Stimulated activated CD8-positive, alpha-beta memory T cell treated with anti-CD3 and anti-CD28 coated beads, Interleukin-7, amount 100 ng/mL, for 4 hours (primary cell): ENCODE results near the gene ADCY9.
"Not testable (repeated sequence)": the region's sequence is repeated elsewhere in the genome, so short reads cannot be mapped to it uniquely, and the experiment has no call there.

Source experiments
- DNase-seq, 2 donors: peaks; one replicate each; pipeline ENCODE4 v3.0.0-alpha.2; 2020; ENCODE audit warnings: low read depth in 2 of 2

ADCY9 gene

DNA sequence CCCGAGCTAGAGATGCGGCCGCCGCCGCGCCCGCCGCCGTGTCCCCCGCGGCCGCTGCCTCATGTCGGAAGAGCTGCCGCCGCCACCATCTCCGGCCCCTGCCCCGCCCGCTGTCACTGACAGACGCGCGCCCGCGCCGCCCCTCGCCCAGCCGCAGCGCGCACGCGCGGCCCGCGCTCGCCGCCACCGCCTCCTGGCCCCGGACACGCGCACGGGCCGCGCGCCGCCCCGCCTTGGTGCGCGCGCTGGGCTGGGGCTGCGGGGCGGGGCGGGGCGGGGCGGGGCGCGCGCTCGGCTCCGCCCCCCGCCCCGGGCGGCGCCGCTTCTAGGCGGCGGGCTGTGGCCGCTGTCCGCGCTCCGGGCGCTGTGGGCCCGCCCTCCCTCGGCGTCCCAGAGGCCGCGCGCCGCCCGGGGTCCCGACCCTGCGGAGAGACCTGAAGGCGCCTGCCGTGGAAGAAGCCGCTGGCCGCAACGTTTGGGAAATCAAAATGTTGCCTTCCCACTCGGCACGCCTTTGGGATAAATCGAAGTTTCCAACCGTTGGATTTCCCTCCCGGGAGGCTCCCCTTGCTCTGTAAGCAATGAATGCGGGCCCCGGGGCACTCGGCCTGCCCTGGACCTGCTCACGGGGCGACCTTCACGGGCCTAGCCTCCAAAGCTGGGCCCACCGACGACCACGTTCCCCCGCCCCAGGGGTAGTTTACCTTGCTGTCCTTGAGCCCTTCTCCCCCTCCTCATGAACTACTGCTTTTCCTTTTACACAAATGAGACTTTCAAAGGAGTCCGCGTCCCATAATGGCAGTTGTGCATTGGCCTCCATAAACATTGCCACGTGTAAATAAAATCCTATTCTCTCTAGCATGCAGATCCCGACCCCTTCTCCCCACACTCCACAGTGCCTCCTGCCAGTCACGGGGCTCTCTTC lies at the start of gene ADCY9:
Gene ADCY9 (minus strand): TSS at position 118 of the 925 bp plus-strand sequence. CDS start 1,000 bp downstream, outside the sequence.
- peak in 1 of 2 donors; percentile 74 for DNase-seq

DNA sequence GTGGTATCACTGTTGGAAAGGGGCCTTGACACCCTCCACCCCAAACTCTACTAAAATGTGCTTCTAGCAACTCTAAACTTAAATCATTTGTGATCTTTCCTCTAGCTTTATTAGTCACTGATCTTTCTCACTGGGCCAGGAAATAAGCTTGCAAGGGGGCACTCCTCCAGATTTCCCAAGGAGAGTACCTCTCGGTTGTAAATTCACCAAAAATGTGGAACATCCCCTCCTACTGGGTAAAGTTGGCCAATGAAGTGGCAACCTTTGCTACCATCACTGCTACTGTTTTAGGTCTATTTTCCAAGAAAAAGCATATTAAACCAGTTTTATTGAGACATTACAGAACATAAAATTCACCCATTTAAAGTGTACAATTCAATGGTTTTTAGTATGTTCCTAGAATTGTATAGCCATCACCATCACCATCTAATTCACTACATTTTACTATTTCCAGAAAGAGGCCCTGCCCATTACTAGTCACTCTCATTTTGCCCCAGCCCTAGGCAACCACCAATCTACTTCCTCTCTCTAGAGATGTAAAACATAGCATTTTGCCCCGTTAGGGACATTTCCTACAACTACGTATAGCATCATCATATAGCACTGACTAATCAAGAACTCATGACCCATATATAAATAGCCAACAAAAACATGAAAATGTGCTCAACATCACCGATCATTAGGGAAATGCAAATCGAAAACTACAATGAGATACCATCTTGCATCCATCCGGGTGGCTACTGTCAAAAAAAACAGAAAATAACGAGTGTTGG lies 44.6 kb upstream of the ADCY9 start:
- no peak for DNase-seq

DNA sequence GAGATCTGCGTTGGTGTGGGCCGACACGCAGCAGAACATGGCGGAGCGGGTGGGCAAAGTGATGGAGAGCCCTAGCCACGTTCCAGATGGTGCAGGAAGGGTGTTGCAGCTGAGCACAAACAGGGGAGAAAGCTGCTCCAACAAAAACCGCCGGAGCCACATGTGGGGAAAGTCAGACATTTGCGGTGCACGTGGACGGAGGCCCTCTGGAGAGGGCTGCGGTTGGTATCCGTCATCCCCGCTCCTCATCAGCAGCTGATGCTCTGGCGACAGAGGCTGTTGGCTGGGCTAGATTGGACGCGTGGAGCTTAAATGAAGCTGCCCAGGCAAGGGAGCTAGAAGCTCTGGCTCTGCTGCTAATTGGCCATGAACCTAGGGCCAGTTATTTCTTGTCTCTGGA lies 43.5 kb upstream of the ADCY9 start:
- no peak for DNase-seq

DNA sequence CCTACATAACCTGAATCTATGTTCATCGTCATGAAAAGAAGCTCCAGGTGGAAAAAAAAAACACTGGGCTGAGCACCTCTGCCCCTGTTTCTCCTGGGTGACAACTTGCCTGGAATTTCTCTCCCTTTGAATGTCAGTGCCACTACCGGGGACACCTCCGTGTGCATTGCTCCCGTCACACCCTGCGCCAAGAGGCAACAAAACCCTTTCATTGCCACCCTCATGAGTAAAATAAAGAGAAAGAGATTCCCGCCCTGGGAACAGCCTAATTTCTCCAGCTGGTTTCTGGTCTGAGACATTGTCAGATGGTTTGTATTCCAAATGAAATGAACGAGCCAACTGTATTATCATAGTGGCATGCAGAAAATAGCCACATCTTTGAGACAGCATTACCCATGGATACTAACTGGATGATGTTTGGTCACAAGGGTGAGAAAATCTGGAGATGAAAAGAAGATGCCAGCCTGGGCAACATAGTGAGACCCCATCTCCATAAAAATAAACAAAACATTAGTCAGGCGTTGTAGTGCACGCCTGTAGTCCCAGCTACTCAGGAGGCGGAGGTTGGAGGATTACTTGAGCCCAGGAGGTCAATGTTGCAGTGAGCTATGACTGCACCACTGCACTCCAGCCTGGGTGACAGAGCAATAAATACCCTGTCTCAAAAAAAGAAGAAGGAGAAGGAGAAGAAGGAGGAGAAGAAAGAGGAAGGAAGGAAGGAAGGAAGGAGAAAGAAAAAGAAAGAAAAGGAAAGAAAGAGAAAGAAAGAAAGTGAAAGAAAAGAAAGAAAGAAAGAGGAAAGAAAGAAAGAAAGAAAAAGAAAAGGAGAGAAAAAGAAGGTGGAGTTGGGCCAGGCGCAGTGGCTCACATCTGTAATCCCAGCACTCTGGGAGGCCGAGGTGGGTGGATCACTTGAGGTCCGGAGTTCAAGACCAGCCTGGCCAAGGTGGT lies 42.2 kb upstream of the ADCY9 start:
- DNase-seq = no peak

DNA sequence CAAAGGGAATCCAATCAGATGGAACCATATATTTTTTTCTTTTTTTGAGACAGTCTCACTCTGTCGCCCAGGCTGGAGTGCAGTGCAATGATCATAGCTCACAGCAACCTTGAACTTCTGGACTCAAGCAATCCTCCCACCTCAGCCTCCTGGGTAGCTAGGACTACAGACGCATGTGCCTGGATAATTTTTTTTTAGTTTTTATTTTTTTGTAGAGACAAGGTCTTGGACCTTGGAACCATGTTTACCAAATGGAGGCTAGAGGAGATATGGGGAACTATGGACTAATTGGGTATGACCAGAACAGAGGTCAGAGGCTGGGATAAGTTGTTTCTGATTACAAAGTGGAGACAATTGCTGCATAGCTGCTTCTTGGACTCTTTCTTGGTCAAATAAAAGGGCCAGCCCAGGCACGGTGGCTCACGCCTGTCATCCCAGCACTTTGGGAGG lies 41.2 kb upstream of the ADCY9 start:
- no peak for DNase-seq

DNA sequence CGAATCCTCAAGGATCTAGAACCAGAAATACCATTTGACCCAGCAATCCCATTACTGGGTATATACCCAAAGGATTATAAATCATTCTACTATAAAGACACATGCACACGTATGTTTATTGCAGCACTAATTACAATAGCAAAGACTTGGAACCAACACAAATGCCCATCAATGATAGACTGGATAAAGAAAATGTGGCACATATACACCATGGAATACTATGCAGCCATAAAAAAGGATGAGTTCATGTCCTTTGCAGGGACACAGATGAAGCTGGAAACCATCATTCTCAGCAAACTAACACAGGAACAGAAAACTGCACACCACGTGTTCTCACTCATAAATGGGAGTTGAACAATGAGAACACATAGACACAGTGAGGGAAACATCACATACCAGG lies 40.3 kb upstream of the ADCY9 start:
- not testable (repeated sequence) for DNase-seq

DNA sequence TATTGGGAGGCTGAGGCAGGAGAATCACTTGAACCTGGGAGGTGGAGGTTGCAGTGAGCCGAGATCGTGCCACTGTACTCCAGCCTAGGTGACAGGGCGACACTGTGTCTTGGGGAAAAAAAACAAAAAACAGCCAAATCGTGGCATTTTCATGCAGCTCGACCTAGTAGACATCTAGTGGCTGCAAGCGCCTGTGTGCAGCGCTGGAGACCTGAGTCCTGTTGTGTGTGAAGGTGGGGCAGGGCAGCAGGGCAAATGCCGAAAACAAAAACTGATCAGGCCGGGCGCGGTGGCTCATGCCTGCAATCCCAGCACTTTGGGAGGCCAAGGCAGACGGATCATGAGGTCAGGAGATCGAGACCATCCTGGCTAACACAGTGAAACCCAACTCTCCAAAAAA lies 37.1 kb upstream of the ADCY9 start:
- not testable (repeated sequence) for DNase-seq

DNA sequence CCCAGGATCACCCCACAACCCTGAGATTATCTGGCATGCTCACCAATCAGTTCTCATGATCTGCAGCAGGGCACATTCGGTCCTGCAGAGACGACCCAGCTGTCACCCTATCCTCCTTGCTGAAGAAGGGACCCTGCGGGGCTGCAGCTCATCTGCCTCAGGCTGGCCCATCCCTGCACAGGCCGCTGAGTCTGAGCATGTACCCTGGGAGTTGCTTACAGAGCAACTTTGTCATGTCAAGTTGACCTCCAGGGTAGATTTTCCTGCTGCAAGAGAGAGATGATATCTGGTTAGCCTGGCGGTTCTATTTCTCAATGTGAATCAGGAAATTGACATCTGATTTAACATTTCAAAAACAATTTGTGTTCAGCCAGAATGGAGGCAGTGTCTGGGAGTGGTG lies 36.0 kb upstream of the ADCY9 start:
- no peak for DNase-seq

DNA sequence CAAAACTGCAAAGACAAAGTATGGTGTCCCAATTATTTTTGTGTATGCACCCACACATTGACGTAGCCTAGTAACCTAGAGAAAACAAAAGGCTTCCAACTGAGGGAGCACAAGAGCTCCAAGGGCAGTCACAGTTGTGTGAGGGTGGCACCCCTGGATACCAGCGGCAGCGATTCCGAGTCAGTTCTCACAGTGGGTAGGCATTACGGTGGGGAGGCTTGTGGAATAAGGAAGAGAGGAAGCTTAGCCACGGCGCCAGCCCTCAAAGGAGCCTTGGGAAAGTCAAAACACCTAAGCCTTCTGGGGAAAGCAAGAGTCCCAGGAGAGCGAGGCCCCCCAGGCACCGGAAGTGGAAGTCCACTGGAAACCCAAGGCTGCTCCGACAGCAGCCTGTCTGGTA lies 31.0 kb upstream of the ADCY9 start:
- no peak for DNase-seq

DNA sequence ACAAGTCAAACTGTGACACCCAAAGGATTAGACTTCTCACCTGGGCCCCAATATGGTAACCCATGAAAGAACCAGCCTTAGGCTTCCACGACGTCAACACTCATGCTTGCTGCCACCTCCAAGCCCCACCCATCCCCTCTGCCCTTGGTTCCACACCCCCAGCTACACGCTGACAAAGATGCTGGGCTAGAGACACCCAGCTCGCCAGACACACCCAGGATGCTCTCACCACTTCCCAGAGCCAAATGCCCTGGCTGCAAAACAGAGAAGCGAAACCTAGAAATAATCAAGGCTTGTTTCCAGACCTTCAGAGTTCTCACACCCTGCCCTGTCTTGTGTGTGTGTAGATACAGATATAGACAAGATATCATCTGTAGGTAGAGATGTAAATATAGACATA lies 26.0 kb upstream of the ADCY9 start:
- DNase-seq = no peak

DNA sequence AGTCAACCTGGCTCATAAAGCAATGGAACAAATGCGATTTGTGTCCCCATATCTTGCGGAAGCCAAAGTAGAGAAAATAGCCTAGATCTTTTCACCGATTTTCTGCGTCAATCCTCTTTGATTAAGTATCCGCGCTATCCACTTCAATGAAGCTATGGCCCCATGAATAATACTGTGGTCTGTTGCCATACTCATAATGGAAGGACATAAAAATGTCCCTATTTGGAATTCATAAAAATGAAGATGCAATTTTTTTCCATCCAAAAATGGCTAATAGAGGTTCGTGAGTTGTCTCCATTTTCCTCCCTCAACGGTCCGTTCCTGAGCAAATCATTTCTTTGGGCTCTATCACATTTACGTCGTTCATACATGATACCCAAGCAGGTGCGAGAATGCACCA lies 25.4 kb upstream of the ADCY9 start:
- no peak for DNase-seq

DNA sequence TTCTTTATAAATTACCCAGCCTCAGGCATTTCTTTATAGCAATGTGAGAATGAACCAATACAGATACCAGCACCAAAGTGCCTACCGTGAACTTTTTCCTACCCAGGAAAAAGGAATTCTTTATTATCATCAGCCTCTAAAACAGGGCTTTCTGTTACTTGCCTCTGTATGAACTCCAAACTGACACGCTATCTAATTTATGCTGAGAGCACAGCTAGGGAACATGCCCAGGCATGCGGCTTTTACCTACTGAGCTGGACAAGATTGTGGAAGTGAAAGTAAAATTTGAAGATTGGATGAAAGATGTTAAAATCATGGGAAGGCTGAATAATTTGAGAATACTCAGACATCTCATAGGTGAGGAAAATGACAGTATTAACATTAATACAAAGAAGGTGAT lies 24.4 kb upstream of the ADCY9 start:
- no peak for DNase-seq

DNA sequence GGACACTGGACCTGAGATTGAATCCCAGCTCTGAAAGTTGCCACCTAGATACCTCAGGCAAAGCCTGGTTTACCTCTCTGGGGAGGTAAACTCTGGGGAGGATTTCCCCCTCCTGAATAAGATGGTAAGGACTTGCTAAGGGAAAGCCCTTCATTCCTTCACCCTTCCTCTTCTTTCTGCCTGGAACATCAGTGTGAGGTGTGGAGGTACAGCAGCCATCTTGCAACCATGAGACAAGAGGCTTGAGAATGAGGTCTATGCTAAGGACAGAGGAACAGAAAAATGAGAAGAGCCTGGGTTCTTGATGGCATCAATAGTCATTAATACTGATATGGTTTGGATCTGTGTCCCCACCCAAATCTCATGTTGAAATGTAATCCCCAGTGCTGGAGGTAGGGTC lies 23.7 kb upstream of the ADCY9 start:
- DNase-seq = no peak

DNA sequence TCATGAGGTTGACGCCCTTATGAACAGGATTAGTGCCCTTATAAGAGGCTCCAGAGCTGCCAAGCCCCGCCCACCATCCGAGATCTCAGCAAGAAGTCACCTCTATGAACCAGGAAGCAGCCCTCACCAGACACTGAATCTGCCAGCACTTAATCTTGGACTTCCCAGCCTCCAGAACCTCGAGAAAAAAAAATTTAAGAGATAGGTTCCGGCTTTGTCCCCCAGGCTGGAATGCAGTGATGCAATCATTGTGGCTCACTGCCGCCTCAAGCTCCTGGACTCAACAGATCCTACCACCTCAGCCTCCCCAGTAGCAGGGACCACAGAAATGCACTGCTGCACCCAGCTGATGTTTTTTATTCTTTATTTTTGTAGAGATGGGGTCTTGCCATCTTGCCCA lies 22.5 kb upstream of the ADCY9 start:
- DNase-seq = no peak

DNA sequence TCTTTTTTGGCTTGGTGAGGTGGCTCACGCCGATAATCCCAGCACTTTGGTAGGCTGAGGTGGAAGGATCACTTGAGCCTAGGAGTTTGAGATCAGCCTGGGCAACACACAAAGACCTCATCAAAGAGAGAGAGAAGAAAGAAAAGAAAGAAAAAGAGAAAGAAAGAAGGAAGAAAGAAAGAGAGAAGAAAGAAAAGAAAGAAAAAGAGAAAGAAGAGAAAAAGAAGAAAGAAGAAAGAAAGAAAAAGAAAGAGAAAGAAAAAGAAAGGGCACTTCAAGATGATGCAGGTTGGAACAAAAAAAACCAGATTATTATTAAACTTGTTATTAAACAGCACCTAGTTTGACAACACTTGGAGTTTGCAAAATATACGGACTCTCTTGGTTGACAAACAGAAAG lies 21.2 kb upstream of the ADCY9 start:
- DNase-seq = no peak

DNA sequence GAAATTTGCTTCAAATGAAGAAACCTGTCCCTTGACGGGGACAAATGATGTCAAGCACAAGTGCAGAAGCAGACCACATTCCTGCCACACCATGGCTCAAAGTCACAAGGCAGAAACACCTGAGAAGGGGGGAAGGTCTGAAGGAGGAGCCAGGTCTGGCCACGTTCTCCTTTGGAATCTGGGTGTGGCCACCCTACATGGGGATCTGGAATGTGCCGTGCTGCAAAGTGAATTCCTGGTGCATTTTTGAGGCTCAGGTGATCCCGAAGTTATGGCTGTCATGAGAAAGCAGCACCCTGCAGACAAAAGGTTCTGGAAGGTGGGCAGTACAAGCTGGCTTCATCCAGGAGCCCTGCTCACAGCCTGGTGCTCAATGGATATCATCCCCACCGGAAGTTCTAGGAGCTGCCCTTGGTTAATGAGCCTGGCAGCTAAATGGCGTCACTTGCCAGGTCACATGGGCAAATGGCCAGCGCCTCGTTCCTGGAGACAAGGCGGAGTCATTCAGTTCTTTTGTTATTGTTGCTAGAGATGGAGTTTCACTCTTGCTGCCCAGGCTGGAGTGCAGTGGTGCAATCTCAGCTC lies 20.1 kb upstream of the ADCY9 start:
- DNase-seq = no peak

DNA sequence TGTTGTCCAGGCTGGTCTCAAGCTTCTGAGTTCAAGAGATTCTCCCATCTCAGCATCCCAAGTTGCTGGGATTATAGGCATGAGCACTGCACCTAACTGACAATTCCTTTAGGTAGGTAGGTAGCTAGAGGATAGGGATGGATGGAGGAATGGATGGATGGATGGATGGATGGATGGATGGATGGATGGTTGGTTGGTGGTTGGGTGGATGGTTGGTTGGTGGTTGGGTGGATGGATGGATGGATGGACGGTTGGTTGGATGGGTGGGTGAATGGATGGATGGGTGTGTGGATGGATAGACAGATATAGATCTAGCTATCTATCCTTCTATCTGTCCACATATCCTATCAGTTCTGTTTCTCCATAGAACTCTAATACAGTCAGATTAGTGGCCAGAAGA lies 19.3 kb upstream of the ADCY9 start:
- no peak for DNase-seq

DNA sequence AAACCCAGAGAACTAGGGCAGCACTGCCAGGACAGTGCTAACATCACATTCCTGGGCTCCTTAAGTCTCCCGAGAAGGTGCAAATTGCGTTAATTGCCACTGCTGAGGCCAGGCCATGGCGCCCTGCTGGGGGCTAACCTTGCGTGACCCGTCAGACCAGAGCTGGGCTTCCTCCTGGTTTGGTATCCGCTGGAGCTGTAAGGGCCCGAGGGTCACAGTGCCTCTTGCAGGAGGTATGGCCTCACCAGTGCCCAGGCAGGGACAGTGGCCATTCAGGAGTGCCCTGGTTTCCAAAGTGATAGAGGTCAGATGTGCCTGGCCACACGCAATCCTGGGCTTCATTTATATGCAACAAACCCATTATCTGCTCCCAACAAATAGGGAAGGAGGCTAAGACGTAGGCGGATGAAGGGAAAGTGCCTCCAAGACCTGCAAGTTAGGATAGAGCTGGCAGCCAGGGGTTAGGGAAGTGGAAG lies 17.7 kb upstream of the ADCY9 start:
- no peak for DNase-seq

DNA sequence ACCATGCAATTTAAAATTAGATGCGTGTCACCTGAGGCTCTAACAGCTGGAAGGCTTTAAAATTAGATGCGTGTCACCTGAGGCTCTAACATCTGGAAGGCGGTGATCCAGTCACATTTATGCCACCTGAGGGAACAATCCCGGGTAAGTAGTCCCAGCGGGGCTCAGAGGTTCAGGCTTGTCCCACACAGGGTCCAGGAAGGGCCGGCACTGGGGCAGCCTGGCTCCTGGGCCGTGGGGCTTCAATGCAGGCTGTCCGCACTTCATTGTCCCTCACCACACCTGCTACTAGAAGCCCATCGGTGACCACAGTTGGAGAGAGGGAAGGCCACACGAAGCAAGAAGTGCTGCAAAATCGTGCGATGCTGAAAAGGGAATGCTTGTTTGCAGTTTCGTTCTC lies 15.4 kb upstream of the ADCY9 start:
- no peak for DNase-seq

DNA sequence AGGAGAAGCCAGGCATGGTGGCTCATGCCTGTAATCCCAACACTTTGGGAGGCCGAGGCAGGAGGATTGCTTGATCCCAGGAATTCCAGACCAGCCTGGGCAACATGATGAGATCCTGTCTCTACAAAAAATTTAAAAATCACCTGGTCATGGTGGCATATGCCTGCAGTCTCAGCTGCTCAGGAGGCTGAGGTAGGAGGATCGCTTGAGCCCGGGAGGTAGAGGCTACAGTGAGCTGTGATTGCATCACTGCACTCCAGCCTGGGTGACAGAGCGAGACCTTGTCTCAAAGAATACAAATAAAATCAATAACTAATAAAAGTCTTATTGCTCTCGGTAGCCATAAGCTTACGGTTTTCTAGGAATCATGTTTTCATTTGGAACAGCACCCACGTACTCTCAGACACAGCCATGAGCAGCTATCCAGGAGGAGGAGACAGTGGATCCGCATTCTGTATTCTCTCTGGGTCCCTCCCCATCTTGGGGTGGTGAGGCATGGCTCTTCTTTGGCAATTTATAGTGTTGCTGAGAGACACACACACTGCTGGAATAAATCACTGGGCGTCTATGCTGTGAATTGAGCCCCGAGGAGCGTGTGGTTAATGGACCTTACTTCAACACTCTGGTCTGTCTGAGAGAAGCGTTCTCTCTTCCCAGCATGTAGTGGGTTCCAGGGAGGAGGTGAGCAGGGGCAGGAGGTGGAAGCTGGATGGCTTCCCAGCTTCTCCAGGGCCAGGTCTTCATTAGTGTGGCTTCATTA lies 8.5 kb upstream of the ADCY9 start:
- DNase-seq = no peak
